Inferior parietal cortex (tissue), 1 donor: ENCODE results near the gene PAX3.

ENCODE experiments used
- DNase-seq: peaks from one replicate; pipeline ENCODE4 v3.0.0-alpha.2; 2016; ENCODE audit errors: extremely low spot score

Gene PAX3

GRCh38 chr2:222270396-222270795, 28.4 kb downstream of the PAX3 start:
- DNase-seq: no peak

DNA sequence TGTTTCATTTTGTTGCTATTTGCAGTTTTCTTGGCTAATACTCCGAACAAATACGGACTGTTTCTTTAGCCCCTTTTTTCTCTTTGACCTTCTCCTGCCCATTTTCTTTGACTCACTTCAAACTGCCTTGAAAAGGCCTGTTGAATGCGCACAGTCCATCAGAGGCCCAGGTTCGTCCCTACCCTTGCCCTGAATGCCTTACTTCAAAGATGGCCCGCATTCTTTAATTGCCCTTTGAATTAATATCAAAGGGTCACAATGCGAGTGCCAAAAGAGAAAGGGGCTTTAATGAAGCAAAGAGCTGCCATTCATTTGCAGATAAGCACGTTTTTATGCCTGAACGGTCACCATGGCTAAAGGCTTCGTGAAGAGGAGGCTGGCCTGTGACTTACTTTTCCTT, 29.7 kb downstream of the PAX3 start:
- DNase-seq: no peak

DNA sequence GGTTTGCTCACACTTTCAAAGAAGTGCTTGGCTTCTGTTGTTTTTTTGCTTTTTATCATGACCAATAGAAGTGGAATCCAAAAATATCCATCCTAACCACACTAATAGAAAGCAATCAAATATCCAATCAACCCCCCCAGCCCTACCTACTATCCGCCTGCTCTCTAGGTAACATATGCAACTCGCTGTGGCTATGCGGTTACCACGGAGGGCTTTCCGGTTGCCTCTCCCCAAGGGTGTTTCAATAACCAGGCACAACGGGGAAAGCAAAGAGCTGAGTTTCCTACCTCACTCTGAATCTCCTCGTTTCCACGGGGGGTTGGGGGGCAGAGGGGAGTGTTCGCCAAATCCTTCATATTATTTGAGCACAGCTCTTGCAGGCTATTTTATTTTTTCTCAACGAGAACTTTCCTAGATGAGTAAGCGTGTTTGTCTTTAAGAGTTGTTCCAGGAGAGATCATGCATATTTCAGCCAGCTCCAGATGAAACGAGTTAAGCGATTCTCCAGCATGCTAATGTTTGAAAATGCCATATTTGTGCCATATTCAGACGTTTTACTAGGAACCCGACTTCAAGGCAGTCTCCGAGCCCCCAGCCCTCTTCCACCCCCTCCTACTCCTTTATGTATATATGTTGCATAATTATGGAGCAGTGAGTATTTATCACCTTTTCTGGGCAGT, 30.3 kb downstream of the PAX3 start:
- no peak for DNase-seq

DNA sequence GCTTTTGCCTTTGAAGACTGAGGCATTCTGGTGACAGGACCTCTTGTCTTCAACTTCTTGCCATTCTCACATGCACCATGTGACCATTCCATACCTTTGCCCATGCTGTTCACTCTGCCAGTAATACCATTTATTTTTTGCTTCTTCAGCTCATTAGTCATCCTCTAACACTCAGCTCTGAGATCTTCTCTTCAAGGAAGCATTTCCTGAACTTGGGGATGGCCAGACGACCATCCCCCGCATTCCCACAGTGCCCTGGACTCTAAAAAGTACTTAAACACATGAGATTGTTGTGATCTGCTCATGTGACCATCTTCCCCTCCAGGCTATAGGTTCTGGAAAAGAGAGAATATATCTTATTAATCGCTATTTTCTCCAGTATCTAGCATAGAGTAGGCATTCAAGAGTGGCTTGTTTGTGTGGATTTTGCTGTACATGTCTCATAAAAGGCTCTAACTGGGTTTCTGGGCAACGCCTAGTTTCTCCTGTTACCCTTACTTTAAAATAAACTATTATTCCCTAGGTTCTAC, 33.9 kb downstream of the PAX3 start:
- no peak for DNase-seq

- no peak for DNase-seq
Observed at GRCh38 chr2:222261504-222261903, 37.3 kb downstream of the PAX3 start.

DNA sequence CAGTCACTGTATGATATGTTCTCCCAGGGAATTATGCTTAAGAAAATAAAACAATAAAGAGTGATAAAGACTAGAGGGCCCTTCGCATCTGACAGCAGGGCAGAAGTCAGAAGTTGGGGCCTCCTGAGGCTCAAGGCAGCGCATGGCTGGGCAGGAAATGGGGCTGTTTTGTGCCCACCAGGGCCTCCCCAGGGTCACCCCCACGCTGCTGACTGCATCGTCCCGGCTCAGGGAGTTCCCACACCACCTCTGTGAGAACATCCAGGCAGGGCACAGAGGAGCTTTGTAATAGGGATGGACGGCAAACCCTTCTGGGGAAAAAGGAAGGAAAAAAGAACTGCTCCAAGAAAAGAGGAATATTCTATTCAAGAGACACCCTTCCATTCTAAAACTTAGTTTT, 41.2 kb downstream of the PAX3 start:
- DNase-seq: no peak

- no peak for DNase-seq
Observed at GRCh38 chr2:222256250-222256649, 42.5 kb downstream of the PAX3 start.

DNA sequence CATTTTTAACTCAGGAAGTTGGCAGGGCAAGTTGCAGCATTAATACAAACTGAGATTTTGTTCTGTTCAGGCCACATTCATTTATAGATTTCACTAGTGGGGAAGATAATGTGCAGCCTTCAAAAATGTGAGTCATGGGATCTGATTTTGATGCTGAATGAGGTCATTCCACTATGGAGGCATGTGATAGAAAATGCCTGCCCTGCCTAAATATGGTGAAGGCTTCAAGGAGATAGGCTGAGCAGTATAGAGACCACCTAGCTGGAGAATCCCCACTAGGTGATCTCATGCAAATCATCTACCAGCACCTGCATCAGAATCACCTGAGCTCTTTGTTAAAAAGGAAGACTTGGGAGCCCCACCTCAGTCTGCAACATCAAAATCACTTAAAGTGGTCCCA, 43.7 kb downstream of the PAX3 start:
- DNase-seq: no peak

DNA sequence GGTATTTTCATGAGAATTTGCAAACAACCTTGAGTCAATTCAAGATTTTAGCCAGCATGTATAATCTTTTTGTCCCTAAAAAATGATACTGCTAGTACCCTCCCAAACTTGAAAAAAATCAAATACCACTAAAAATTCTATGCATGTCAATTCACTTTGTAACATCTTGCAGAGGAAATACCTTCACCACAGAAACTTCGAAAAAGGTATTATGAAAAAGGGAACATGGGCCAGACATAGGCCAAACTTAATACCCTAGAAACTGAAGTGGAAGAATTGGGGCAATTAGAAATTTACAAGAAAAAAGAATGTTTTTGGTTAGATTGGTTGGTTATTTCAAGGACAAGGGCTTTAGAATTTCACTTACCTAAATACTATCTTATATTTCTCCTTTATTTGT, 48.5 kb downstream of the PAX3 start:
- no peak for DNase-seq

DNA sequence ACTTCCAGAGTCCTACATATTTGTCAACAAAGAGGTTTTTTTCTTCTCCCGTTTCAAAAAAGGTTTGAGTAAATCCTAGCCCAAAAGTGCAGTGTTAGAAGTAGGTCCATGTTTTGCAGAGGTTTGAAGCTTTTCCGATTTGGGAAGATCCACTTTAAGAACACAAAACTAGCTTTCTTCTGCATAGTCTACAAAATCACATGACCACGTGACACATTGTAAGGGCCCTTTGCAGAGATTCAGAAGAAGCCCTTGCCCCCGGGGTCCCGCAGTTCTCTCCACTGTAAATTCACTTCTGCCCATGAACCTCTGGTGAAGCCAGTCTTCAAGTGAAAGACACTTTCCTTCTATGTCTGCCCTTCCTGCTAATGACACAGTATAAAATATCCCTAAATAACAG, 49.4 kb downstream of the PAX3 start:
- DNase-seq: no peak

DNA sequence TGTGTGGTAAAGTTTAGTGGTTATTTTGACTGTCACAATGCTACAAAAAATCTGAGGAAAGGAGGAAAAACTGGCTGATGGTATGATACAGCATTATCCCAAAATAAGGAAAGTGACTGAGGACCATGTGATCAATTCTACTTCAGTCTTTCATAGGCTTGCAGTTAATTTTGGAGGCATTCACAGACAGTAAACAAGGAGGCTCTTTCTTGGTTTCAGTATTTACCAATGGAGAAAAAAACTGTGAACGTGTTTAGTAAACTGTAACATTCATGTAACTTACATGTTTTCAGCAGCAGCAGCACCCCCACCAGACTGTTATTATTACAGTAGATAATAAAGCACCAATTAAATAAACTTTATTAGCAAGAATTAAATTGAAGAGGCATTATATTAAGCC, 50.0 kb downstream of the PAX3 start:
- DNase-seq: no peak

DNA sequence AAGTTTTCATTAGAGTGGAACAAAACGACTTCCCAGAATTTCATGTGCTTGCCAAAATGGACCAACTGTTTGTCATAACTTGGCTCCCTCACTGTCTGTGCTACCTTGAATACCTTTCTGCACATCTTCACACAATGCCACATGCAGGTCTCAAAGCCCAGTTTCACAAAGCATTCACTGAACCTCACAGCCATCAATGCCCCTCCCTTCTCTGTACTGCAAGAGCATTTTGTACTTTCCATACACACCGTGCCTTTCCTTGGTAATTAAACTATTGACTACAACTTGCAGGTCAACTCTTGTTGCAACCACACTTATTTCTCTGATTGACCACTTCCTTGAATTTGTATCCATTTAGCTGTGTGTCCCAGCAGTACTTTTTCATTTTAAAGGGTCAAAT, 50.5 kb downstream of the PAX3 start:
- DNase-seq: no peak

- no peak for DNase-seq
Observed at GRCh38 chr2:222242532-222242931, 56.3 kb downstream of the PAX3 start.

GRCh38 chr2:222241128-222241870, 57.5 kb downstream of the PAX3 start:
- DNase-seq: no peak

GRCh38 chr2:222240676-222241049, 58.1 kb downstream of the PAX3 start:
- DNase-seq: no peak

- DNase-seq: no peak
Observed at GRCh38 chr2:222239945-222240675, 58.7 kb downstream of the PAX3 start.

DNA sequence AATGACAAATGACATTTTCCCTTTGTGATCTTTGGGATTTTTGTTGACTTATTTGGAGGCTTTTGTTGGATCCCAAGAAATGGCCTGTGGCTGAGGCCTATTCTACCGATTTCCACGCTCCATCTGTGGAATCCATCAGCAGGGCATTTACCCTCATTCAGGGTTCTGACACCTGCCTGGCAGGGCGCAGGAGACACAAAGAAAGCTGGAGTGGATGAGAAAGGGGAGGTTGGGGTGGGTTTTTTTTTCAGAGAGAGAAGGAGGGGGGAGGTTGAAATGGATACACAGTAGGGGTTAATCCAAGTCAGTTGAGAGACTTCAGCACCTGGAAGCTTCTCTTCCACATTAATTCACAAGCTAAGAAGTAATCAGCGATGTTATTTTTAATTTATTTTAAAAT, 59.7 kb downstream of the PAX3 start:
- DNase-seq: no peak

DNA sequence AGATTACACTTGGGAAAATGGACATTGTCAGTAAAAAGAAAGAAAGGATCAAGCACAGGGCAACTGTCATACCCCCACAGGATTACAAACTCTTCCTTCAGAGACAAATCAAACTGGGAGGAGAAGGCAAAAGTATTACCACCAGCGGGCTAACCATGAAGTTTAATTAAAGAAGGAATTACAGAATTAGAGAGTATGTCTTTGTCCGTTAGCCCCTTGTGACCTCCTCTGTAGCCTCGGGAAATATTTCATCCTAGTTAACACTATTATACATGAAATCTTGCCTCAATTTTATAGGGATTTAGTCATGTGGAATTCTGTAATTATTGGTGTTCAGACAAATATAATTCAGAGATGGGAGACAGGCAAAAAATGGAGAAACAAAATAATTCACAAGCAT, 60.7 kb downstream of the PAX3 start:
- no peak for DNase-seq

GRCh38 chr2:222232839-222233238, 66.0 kb downstream of the PAX3 start:
- no peak for DNase-seq

GRCh38 chr2:222232372-222232771, 66.4 kb downstream of the PAX3 start:
- DNase-seq: no peak

DNA sequence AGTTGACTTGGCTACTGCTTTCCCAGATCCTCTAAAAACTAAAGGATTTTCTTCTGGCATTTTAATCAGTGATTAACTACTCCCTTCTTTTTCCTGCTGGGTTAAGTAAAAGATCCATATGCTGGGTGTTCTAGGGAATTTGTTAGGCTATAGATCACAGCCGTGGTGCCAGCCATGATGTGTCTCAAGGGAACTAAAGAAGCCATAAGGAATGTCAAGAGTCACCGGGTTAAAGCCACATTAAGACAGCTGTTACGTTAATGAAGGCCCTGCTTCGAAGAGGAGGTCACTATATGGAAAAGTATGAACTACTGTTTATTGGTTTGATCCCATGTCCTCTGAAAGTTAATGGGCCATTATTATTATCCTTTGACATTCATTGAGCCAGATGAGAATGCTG, 70.7 kb downstream of the PAX3 start:
- DNase-seq: no peak

DNA sequence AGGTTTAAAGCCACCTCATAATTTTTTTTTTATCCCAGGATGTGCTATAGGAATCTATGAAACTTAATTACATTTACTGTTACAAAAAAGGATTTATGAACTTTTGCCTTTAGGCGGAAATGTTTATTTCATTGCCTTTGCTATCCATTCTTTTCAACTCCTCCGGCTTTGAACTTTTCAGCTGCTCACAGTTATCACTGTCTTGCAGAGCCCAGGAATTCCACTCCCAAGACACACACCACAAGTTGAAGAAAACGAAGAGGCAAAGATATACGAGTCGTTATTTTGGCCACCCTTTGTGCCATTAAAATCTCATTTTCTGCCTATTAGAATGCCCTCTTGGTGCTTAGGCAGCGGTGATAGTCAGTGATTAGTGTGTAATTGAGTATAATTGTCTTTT, 80.0 kb downstream of the PAX3 start:
- DNase-seq: no peak

DNA sequence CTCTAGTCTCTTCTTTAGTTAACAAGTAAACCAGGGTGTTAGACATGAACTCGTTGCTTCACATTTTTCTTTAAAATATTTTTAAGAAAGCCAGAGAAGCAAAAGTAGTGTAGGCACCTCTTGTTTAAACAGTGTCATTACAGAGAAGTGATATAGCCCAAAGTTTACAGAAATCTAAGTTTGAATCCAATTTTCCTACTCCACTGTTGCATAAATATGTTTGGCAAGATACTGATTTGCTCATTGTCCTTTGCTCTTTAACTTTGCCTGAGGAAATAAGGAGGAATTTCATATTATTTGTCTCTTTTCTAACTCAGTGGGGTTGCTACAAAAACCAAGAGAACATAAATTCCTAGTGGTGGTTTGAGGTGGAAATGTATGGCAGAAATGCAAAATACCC, 81.1 kb downstream of the PAX3 start:
- DNase-seq: no peak
